ENCODE results near the gene MROH7. TPM values are rescaled to one million over a fixed set of nuclear protein-coding genes. Genes with fewer than 3 reads are reported as not detected.

MROH7 gene
- total RNA-seq, 2 donors from 2014 or later = 15.9 to 20.4 TPM

DNA sequence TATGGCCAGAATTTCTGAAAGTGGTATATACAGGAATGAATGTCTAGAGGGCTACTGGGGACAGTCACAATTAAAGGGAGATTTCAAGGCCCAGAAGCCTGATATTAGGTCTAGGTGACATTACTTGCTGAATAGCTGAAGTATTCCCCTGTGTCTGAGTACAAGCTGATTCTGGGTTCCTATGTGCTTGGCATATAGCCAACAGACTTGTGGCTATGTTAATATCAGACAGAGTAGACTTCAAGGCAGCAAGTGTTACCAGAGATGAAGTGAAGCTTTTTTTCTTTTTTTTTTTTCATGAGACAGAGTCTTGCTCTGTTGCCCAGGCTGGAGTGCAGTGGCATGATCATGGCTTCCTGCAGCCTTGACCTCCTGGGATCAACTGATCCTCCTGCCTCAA is 82.4 kb downstream of the MROH7 start:
- DNase-seq (ENCODE audit: low spot score) (no peak), ATAC-seq (ENCODE audit: insufficient number of reproducible peaks, low FRiP score, low read depth) (no peak)
- H3K36me3 ChIP-seq = peaks cover 38% of the 10 kb centered on the region

DNA sequence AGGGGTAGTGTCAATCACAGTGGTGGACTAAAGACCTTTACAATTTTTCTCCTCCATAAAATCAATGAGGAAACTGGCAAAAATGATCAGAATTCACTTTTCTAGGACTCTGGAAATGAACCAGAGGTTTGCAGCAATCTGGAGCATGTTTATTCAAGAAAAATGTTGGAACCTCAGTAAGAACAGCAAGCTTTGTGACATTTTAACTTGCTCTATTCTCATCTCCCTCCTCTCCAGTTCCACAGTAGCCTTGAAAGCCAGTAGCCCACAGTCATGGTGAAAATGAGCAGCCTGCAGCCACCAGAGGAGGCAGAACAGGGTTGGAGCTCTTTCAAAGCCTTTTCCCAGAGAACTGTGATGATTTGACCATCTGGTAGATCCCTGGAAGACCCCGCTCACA is 83.2 kb downstream of the MROH7 start:
- TF ChIP-seq, protein P1, sequence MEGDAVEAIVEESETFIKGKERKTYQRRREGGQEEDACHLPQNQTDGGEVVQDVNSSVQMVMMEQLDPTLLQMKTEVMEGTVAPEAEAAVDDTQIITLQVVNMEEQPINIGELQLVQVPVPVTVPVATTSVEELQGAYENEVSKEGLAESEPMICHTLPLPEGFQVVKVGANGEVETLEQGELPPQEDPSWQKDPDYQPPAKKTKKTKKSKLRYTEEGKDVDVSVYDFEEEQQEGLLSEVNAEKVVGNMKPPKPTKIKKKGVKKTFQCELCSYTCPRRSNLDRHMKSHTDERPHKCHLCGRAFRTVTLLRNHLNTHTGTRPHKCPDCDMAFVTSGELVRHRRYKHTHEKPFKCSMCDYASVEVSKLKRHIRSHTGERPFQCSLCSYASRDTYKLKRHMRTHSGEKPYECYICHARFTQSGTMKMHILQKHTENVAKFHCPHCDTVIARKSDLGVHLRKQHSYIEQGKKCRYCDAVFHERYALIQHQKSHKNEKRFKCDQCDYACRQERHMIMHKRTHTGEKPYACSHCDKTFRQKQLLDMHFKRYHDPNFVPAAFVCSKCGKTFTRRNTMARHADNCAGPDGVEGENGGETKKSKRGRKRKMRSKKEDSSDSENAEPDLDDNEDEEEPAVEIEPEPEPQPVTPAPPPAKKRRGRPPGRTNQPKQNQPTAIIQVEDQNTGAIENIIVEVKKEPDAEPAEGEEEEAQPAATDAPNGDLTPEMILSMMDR (IDR thresholded peaks at IDR 0.05) = no peak
- ATAC-seq (ENCODE audit: insufficient number of reproducible peaks, low FRiP score, low read depth) (no peak), DNase-seq (ENCODE audit: low spot score) (no peak)
- Histone ChIP-seq H3K27me3 (replicated peaks; ENCODE audit: insufficient read depth) (no peaks in the 10 kb centered on the region), H3K36me3 (peaks cover 45% of the 10 kb centered on the region), H3K4me3 (no peak overlapping the region), H3K4me1 (ENCODE audit: control insufficient read depth in 1 of 2, low read depth in 2 of 2) (no peaks in the 10 kb centered on the region), H3K9me3 (no peaks in the 10 kb centered on the region), H3K27ac (no peak overlapping the region)

More for the DNA sequence above, 82.4 kb downstream of the MROH7 start:
- TF ChIP-seq, protein P1 (IDR thresholded peaks at IDR 0.05) = no peak
- H3K27me3 ChIP-seq (replicated peaks; ENCODE audit: insufficient read depth) = no peaks in the 10 kb centered on the region
- no peak overlapping the region for H3K4me3 ChIP-seq
- H3K9me3 ChIP-seq = no peaks in the 10 kb centered on the region
- H3K27ac ChIP-seq = no peak overlapping the region
- no peaks in the 10 kb centered on the region for H3K4me1 ChIP-seq (ENCODE audit: control insufficient read depth in 1 of 2, low read depth in 2 of 2)

DNA sequence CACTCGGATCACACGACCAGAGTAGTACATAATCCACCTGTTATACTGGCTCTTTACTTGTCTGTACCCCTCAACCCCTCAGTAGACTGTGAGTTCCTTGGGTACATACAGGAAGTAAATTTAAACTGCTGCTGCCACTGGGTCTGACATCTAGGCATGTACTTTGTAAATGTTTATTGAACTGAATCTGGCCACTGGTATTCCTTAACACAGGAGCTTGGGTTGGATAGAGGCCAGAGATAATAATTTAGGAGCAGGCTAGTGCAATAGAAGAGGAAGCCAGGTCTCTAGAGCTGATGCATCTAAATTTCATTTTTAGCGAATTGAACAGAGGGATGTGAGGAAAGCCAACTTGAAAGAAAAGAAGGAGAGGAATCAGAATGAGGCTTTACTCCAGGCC is 86.4 kb downstream of the MROH7 start:
- no peak overlapping the region for H3K4me3 ChIP-seq
- TF ChIP-seq, protein P1 (IDR thresholded peaks at IDR 0.05) = no peak
- no peak overlapping the region for H3K27ac ChIP-seq
- H3K9me3 ChIP-seq = no peaks in the 10 kb centered on the region
- no peaks in the 10 kb centered on the region for H3K27me3 ChIP-seq (replicated peaks; ENCODE audit: insufficient read depth)
- H3K4me1 ChIP-seq (ENCODE audit: control insufficient read depth in 1 of 2, low read depth in 2 of 2) = no peaks in the 10 kb centered on the region
- no peak for DNase-seq (ENCODE audit: low spot score)
- H3K36me3 ChIP-seq = peaks cover 45% of the 10 kb centered on the region
- no peak for ATAC-seq (ENCODE audit: insufficient number of reproducible peaks, low FRiP score, low read depth)

DNA sequence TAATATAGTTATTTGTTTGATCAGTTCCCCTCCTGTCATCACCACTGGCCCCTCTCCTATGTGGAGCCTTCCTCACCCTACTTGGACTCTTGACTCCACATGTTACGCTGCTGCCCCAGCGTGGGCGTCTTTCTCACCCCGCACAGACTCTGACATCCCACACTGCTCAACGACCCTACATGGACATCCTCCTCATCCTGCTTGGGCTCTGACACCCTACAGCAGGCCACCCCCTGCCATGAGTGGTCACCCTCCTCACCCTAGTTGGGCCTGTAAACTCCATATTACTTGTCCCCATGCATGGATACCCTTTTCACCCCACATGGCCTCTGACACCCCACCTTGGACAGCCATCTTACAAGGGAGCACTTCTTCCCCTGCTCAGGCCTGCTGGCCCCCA is 95.1 kb downstream of the MROH7 start:
- DNase-seq (ENCODE audit: low spot score) = no peak
- no peak for ATAC-seq (ENCODE audit: insufficient number of reproducible peaks, low FRiP score, low read depth)
- no peaks in the 10 kb centered on the region for H3K9me3 ChIP-seq
- peaks cover 0 to 9% of the 10 kb centered on the region in 2 donors for H3K4me1 ChIP-seq (ENCODE audit: control insufficient read depth in 1 of 2, low read depth in 2 of 2)
- peaks cover 57% of the 10 kb centered on the region for H3K36me3 ChIP-seq
- H3K4me3 ChIP-seq = no peak overlapping the region
- H3K27me3 ChIP-seq (replicated peaks; ENCODE audit: insufficient read depth) = no peaks in the 10 kb centered on the region
- TF ChIP-seq, protein P1 (IDR thresholded peaks at IDR 0.05) = no peak
- no peak overlapping the region for H3K27ac ChIP-seq

DNA sequence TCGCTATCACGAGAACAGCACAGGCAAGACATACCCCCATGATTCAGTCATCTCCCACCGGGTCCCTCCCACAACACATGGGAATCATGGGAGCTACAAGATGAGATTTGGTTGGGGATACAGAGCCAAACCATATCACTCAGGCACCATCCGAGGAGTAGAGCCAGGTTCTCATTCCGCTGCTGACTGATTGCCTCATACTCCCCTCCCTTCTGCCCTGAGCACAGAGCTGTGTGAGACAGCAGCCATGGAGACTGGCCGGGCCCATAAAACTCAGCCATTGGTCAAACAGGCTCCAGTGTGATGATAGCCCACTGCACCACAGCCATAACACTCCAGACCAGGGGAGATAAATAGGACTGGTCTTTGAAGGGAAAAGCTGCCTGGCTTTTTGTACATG is 96.7 kb downstream of the MROH7 start:
- Histone ChIP-seq H3K9me3 (no peaks in the 10 kb centered on the region), H3K4me3 (no peak overlapping the region), H3K27ac (no peak overlapping the region), H3K27me3 (replicated peaks; ENCODE audit: insufficient read depth) (no peaks in the 10 kb centered on the region), H3K4me1 (ENCODE audit: control insufficient read depth in 1 of 2, low read depth in 2 of 2) (peaks cover 0 to 9% of the 10 kb centered on the region in 2 donors), H3K36me3 (peaks cover 62% of the 10 kb centered on the region)
- no peak for ATAC-seq (ENCODE audit: insufficient number of reproducible peaks, low FRiP score, low read depth)
- no peak for DNase-seq (ENCODE audit: low spot score)
- TF ChIP-seq, protein P1 (IDR thresholded peaks at IDR 0.05) = no peak
